ENCODE data around the gene HAP1. TPM values are rescaled to one million over a fixed set of nuclear protein-coding genes. Genes with fewer than 3 reads are reported as not detected.

The HAP1 gene
- total and polyA plus RNA-seq, 11 donors = 0.07 to 0.35 (median 0.10) TPM; not detected in 6

DNA sequence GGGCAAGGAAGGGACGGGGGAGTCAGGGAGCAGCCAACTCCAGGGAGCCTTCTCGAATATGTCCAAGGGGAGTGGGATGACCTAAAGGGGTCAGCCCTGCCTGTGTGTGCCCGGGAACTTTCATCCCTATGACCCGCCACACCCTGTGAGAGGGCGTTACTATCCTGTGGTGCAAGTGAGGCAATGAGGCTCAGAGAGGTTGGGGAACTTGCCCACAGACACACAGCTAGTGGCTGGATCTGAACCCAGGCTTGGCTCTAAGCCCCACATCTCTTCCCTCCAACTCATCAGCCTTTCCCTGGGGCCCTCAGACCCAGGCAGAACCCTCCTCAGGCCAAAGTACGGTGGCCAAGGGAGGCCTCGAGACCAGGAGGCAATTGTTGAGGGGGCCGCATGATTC is 28.9 kb upstream of the HAP1 start:
- H3K27me3 ChIP-seq = no peaks in the 10 kb centered on the region
- WGBS, 4 donors = 81 to 93% (median 92%) methylated on average over 3 to 8 of the region's 8 CpGs
- H3K4me1 ChIP-seq = no peaks in the 10 kb centered on the region
- DNase-seq (no peak), ATAC-seq (peak in 1 of 4 donors; percentile 7)
- H3K27ac ChIP-seq = no peak overlapping the region
- H3K36me3 ChIP-seq = peaks cover 7 to 100% (median 98%) of the 10 kb centered on the region in 9 donors
- H3K4me3 ChIP-seq = no peak overlapping the region
- no peaks in the 10 kb centered on the region for H3K9me3 ChIP-seq
- TF ChIP-seq, protein P1, sequence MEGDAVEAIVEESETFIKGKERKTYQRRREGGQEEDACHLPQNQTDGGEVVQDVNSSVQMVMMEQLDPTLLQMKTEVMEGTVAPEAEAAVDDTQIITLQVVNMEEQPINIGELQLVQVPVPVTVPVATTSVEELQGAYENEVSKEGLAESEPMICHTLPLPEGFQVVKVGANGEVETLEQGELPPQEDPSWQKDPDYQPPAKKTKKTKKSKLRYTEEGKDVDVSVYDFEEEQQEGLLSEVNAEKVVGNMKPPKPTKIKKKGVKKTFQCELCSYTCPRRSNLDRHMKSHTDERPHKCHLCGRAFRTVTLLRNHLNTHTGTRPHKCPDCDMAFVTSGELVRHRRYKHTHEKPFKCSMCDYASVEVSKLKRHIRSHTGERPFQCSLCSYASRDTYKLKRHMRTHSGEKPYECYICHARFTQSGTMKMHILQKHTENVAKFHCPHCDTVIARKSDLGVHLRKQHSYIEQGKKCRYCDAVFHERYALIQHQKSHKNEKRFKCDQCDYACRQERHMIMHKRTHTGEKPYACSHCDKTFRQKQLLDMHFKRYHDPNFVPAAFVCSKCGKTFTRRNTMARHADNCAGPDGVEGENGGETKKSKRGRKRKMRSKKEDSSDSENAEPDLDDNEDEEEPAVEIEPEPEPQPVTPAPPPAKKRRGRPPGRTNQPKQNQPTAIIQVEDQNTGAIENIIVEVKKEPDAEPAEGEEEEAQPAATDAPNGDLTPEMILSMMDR (IDR thresholded peaks at IDR 0.05) = no peak
- TF ChIP-seq POLR2A (IDR thresholded peaks at IDR 0.05) = no peak
- intact Hi-C loops (cut with DNase I) = loop anchor here in 1 of 10 donors (5.0 kb wide), 1 partner anchor 129 kb away; no protein-coding TSS in a partner anchor

DNA sequence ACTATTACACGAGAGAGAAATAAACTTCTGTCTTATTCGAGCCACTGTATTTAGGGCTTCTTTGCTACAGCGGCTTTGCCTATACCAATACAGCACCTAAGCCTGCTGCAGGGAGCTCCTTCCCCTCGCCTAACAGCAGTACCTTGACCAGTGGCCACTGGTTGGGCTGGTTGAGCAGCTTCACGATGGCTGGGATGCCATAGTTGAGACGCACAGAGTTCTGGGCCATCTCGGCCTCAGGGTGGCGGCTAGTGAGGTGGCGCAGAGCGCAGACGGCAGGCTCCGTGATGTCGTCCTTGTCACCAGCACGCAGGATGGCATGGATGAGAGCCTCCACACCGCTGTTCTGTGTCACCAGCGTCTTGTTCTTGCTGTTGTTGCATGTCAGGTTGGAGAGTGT is 28.4 kb upstream of the HAP1 start:
- no peaks in the 10 kb centered on the region for H3K27me3 ChIP-seq
- H3K27ac ChIP-seq = no peak overlapping the region
- intact Hi-C loops (cut with DNase I) = loop anchor here in 1 of 10 donors (5.0 kb wide), 1 partner anchor 129 kb away; no protein-coding TSS in a partner anchor
- peak in 1 of 4 donors; percentile 33 for ATAC-seq
- DNase-seq = no peak
- no peaks in the 10 kb centered on the region for H3K4me1 ChIP-seq
- H3K9me3 ChIP-seq = no peaks in the 10 kb centered on the region
- peaks cover 9 to 100% (median 98%) of the 10 kb centered on the region in 9 donors for H3K36me3 ChIP-seq
- TF ChIP-seq, protein P1 (IDR thresholded peaks at IDR 0.05) = no peak
- TF ChIP-seq POLR2A (IDR thresholded peaks at IDR 0.05) = no peak
- 93 to 97% (median 94%) methylated on average over 10 to 16 of the region's 16 CpGs for WGBS, 4 donors
- H3K4me3 ChIP-seq = no peak overlapping the region

DNA sequence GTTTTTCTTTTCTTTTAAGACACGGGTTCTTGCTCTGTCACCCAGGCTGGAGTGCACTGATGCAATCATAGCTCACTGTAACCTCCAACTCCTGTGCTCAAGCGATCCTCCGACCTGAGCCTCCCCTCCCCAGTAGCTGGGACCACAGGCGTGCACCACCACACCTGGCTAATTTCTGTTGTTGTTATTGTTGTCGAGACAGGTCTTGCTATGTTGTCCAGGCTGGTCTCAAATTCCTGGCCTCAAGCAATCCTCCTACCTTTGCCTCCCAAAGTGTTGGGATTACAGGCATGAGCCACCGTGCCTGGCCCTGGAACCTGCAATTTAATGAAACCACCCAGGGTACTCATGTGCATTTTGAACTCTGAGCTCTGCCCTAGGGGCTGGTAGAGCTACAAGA is 27.9 kb upstream of the HAP1 start:
- DNase-seq = no peak
- H3K36me3 ChIP-seq = peaks cover 9 to 100% (median 98%) of the 10 kb centered on the region in 9 donors

DNA sequence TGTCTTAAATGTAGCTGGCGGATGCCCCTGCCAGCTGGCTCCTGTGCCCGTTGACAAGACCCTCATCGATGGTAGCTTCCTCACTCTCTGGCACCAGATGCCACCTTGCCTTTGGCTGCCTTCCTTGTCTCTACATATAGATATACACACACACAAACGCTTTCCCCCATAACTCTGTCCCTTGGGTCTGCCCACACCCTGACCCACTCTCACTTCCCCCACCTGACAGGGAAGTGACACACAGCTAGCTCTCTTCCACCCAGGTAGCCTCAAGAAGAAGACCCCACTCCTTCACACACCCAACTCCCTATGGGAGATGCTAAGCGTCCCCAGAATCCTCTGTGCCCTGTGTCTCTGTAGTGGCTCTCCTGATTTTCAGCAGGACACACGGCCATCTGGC is 26.4 kb upstream of the HAP1 start:
- TF ChIP-seq POLR2A (IDR thresholded peaks at IDR 0.05) = no peak
- TF ChIP-seq, protein P1 (IDR thresholded peaks at IDR 0.05) = no peak
- H3K4me1 ChIP-seq = no peaks in the 10 kb centered on the region
- no peak overlapping the region for H3K4me3 ChIP-seq
- ATAC-seq (no peak), DNase-seq (no peak)
- intact Hi-C loops (cut with DNase I) = loop anchor here in 1 of 10 donors (5.0 kb wide), 1 partner anchor 131 kb away; no protein-coding TSS in a partner anchor
- H3K27ac ChIP-seq = no peak overlapping the region
- no peaks in the 10 kb centered on the region for H3K9me3 ChIP-seq
- H3K27me3 ChIP-seq = no peaks in the 10 kb centered on the region
- 88 to 90% (median 88%) methylated on average over 6 of the region's 6 CpGs for WGBS, 4 donors
- H3K36me3 ChIP-seq = peaks cover 9 to 100% (median 98%) of the 10 kb centered on the region in 9 donors

More for the DNA sequence above, 27.9 kb upstream of the HAP1 start:
- H3K27me3 ChIP-seq = no peaks in the 10 kb centered on the region
- intact Hi-C loops (cut with DNase I) = loop anchor here in 1 of 10 donors (5.0 kb wide), 1 partner anchor 130 kb away; no protein-coding TSS in a partner anchor
- H3K4me3 ChIP-seq = no peak overlapping the region
- no peak for ATAC-seq
- H3K4me1 ChIP-seq = no peaks in the 10 kb centered on the region
- 81 to 93% (median 93%) methylated on average over 6 of the region's 6 CpGs for WGBS, 4 donors
- H3K9me3 ChIP-seq = no peaks in the 10 kb centered on the region
- no peak overlapping the region for H3K27ac ChIP-seq
- TF ChIP-seq POLR2A (IDR thresholded peaks at IDR 0.05) = no peak
- TF ChIP-seq, protein P1 (IDR thresholded peaks at IDR 0.05) = no peak

Data from heart left ventricle (tissue), 16 donors.